Measurements from ENCODE around the gene VMP1. TPM values are rescaled to one million over a fixed set of nuclear protein-coding genes. Genes with fewer than 3 reads are reported as not detected.

Gene VMP1
- total and polyA plus RNA-seq, 2 of the 13 experiments (the other 11 are each of a cell fraction or from before 2014, with no cell fraction given), result 186 to 271 TPM

- TF ChIP-seq, protein P1, sequence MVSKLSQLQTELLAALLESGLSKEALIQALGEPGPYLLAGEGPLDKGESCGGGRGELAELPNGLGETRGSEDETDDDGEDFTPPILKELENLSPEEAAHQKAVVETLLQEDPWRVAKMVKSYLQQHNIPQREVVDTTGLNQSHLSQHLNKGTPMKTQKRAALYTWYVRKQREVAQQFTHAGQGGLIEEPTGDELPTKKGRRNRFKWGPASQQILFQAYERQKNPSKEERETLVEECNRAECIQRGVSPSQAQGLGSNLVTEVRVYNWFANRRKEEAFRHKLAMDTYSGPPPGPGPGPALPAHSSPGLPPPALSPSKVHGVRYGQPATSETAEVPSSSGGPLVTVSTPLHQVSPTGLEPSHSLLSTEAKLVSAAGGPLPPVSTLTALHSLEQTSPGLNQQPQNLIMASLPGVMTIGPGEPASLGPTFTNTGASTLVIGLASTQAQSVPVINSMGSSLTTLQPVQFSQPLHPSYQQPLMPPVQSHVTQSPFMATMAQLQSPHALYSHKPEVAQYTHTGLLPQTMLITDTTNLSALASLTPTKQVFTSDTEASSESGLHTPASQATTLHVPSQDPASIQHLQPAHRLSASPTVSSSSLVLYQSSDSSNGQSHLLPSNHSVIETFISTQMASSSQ (IDR thresholded peaks at IDR 0.05; ENCODE audit: low read depth), result no peak
- TF ChIP-seq, protein P1 (CRISPR knock-in tag; IDR thresholded peaks at IDR 0.05; ENCODE audit: borderline replicate concordance), result no peak
- TF ChIP-seq ZFX (CRISPR knock-in tag; IDR thresholded peaks at IDR 0.05; ENCODE audit: low read depth) (0 out of 2 replicates have a peak, but pooled peaks have one; percentile 23), MXI1 (IDR thresholded peaks at IDR 0.05; ENCODE audit: borderline replicate concordance, low read depth, low read length) (peak; percentile 86; the same call in 1 of the 3 replicates), SP140L (CRISPR knock-in tag; IDR thresholded peaks at IDR 0.05; ENCODE audit: borderline replicate concordance) (no peak), KLF13 (CRISPR knock-in tag; IDR thresholded peaks at IDR 0.05) (no peak), ZBTB42 (CRISPR knock-in tag; IDR thresholded peaks at IDR 0.05) (no peak), ZNF766 (CRISPR knock-in tag; IDR thresholded peaks at IDR 0.05; ENCODE audit: borderline replicate concordance) (no peak), NFE2 (CRISPR knock-in tag; IDR thresholded peaks at IDR 0.05) (no peak), ZNF891 (CRISPR knock-in tag; IDR thresholded peaks at IDR 0.05) (no peak), BRF2 (CRISPR knock-in tag; IDR thresholded peaks at IDR 0.05) (no peak), GRHL1 (CRISPR knock-in tag; conservative IDR thresholded peaks at IDR 0.05) (no peak), ZNF558 (CRISPR knock-in tag; IDR thresholded peaks at IDR 0.05; ENCODE audit: borderline replicate concordance) (no peak), JARID2 (CRISPR knock-in tag; IDR thresholded peaks at IDR 0.05; ENCODE audit: insufficient replicate concordance) (no peak), ZBTB10 (CRISPR knock-in tag; IDR thresholded peaks at IDR 0.05; ENCODE audit: borderline replicate concordance) (no peak), TRIM24 (CRISPR knock-in tag; IDR thresholded peaks at IDR 0.05) (no peak)
- TF ChIP-seq, protein P2, sequence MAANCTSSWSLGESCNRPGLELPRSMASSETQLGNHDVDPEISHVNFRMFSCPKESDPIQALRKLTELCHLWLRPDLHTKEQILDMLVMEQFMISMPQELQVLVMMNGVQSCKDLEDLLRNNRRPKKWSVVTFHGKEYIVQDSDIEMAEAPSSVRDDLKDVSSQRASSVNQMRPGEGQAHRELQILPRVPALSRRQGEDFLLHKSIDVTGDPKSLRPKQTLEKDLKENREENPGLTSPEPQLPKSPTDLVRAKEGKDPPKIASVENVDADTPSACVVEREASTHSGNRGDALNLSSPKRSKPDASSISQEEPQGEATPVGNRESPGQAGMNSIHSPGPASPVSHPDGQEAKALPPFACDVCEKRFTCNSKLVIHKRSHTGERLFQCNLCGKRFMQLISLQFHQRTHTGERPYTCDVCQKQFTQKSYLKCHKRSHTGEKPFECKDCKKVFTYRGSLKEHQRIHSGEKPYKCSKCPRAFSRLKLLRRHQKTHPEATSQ (CRISPR knock-in tag; IDR thresholded peaks at IDR 0.05; ENCODE audit: borderline replicate concordance), result no peak
Observed at GRCh38 chr17:59829217-59830006, 122.0 kb downstream of the VMP1 start (continued).
